Frontal cortex (tissue), 4 donors: ENCODE data around the gene KRI1. TPM values are rescaled to one million over a fixed set of nuclear protein-coding genes. Genes with fewer than 3 reads are reported as not detected.

Experiments
- DNase-seq, 2 donors: peaks; one replicate each; pipeline ENCODE4 v3.0.0; 2012; ENCODE audit warnings: low spot score in 2 of 2
- FAIRE-seq: peaks from 2 replicates; lab custom pipeline; 2012; peaks lifted over from hg19 to GRCh38; lab: Jason Lieb, UNC
- total RNA-seq: library from RNA; depleted of rRNA; stranded (reverse); fragments of >200 nt; gene quantifications from one replicate; pipeline ENCODE4 v1.2.3, GENCODE V29; 2014
- donor health status: control.
- donor health status: control.
- donor health status: control.

The KRI1 gene
- total RNA-seq, result 2.0 TPM

- FAIRE-seq (no peak), DNase-seq (peak; percentile 99)
Measured at GRCh38 chr19:10565567-10566407, at the start of gene KRI1. KRI1 (minus strand) TSS chr19:10566010; CDS start chr19:10565999, 11 bp downstream.

GRCh38 chr19:10612499-10613119 is 46.8 kb upstream of the KRI1 start:
- FAIRE-seq (no peak), DNase-seq (peak; percentile 55 to 67)

- no peak for FAIRE-seq
- DNase-seq, result no peak
Measured at GRCh38 chr19:10611907-10612306, 46.1 kb upstream of the KRI1 start.

GRCh38 chr19:10604460-10604980 is 38.7 kb upstream of the KRI1 start:
- DNase-seq, result no peak
- FAIRE-seq, result no peak

GRCh38 chr19:10603873-10604459 is 38.2 kb upstream of the KRI1 start:
- no peak for FAIRE-seq

GRCh38 chr19:10603084-10603872 is 37.5 kb upstream of the KRI1 start:
- no peak for DNase-seq

More at GRCh38 chr19:10603873-10604459, 38.2 kb upstream of the KRI1 start:
- DNase-seq, result no peak

GRCh38 chr19:10602330-10603083 is 36.7 kb upstream of the KRI1 start:
- FAIRE-seq (no peak), DNase-seq (peak; percentile 97 to 99)

More at GRCh38 chr19:10603084-10603872, 37.5 kb upstream of the KRI1 start:
- FAIRE-seq, result no peak

- DNase-seq (no peak), FAIRE-seq (no peak)
Measured at GRCh38 chr19:10601999-10602329, 36.2 kb upstream of the KRI1 start.

GRCh38 chr19:10600149-10600548 is 34.3 kb upstream of the KRI1 start:
- DNase-seq (no peak), FAIRE-seq (no peak)

GRCh38 chr19:10593820-10594637 is 28.2 kb upstream of the KRI1 start:
- FAIRE-seq, result no peak
- peak in 1 of 2 donors; percentile 37 for DNase-seq

- FAIRE-seq (no peak), DNase-seq (no peak)
Measured at GRCh38 chr19:10593148-10593547, 27.3 kb upstream of the KRI1 start.

- FAIRE-seq (no peak), DNase-seq (no peak)
Measured at GRCh38 chr19:10587839-10588150, 22.0 kb upstream of the KRI1 start.

GRCh38 chr19:10587022-10587838 is 21.4 kb upstream of the KRI1 start, which contains the start of gene AP1M2:
AP1M2 (minus strand) TSS chr19:10587312; CDS start chr19:10587231, 81 bp downstream.
- DNase-seq (no peak), FAIRE-seq (no peak)

- DNase-seq (no peak), FAIRE-seq (no peak)
Measured at GRCh38 chr19:10586396-10586795, 20.6 kb upstream of the KRI1 start.

GRCh38 chr19:10583036-10583776 is 17.4 kb upstream of the KRI1 start:
- FAIRE-seq, result no peak
- no peak for DNase-seq

- DNase-seq (no peak), FAIRE-seq (no peak)
Measured at GRCh38 chr19:10582091-10582490, 16.3 kb upstream of the KRI1 start.
